Uterine smooth muscle cell (primary cell): ENCODE results near the gene RHBDD1. TPM values are rescaled to one million over a fixed set of nuclear protein-coding genes. Genes with fewer than 3 reads are reported as not detected.

Experiments
- total RNA-seq: library from RNA; depleted of rRNA; stranded (reverse); fragments of >200 nt; gene quantifications from 2 replicates; pipeline ENCODE4 v1.2.3, GENCODE V29; 2014

Gene RHBDD1
- 17.4 and 44.1 TPM in 2 replicates for total RNA-seq

GRCh38 chr2:226835796-226836547 is at the start of gene RHBDD1:
Gene RHBDD1, plus strand, starts transcription at chr2:226836054. Its CDS starts 28,640 bp downstream, at chr2:226864694.

GRCh38 chr2:226799211-226799975 is 36.5 kb upstream of the RHBDD1 start, which contains the start of gene IRS1:
Gene IRS1, minus strand, starts transcription at chr2:226799820. Its CDS starts 1,082 bp downstream, at chr2:226798738.

Other genes starting within 250 kb of the RHBDD1 start
- gene IRS1, start 36.2 kb upstream of the RHBDD1 start, total RNA-seq, result 21.6 and 22.7 TPM in 2 replicates